ENCODE data around the gene TRIM43B. TPM values are rescaled to one million over a fixed set of nuclear protein-coding genes. Genes with fewer than 3 reads are reported as not detected.
"Not testable (repeated sequence)": the region's sequence is repeated elsewhere in the genome, so short reads cannot be mapped to it uniquely, and the experiment has no call there.

The TRIM43B gene
- not detected in 2 replicates for total RNA-seq (2014; rRNA removed; shearing (Covaris generic); ENCODE audit: low replicate concordance)

GRCh38 chr2:95484654-95485053 lies at the start of gene TRIM43B:
TSS of gene TRIM43B (minus strand) at chr2:95484754. CDS start at chr2:95482714, 2,040 bp downstream.
- H3K27ac ChIP-seq (ENCODE audit: low read length); H3K4me3 ChIP-seq (ENCODE audit: low read length); H2AFZ ChIP-seq (ENCODE audit: low read length); H3K9ac ChIP-seq (ENCODE audit: low read length); H3K9me3 ChIP-seq (ENCODE audit: low read length); H3K79me2 ChIP-seq (ENCODE audit: low read length); DNase-seq; H3K27me3 ChIP-seq (ENCODE audit: low read length); H4K20me1 ChIP-seq (ENCODE audit: insufficient read depth, low read depth, low read length); H3K4me2 ChIP-seq (ENCODE audit: low read depth, low read length, poor library complexity, severe bottlenecking); H3K4me1 ChIP-seq (ENCODE audit: low read length); H3K36me3 ChIP-seq (ENCODE audit: insufficient read depth, low read length); H3K9me2 ChIP-seq (replicated peaks; ENCODE audit: insufficient read depth, low read length): not testable (repeated sequence)

GRCh38 chr2:95531254-95531771 lies 46.8 kb upstream of the TRIM43B start:
- Histone ChIP-seq H3K4me1 (ENCODE audit: low read length) (no peaks in the 10 kb centered on the region), H3K9me3 (ENCODE audit: low read length) (no peaks in the 10 kb centered on the region), H3K9me2 (replicated peaks; ENCODE audit: insufficient read depth, low read length) (no peaks in the 10 kb centered on the region), H3K4me3 (ENCODE audit: low read length) (no peak overlapping the region), H3K4me2 (ENCODE audit: low read depth, low read length, poor library complexity, severe bottlenecking) (no peak overlapping the region), H3K9ac (ENCODE audit: low read length) (no peak overlapping the region), H3K27me3 (ENCODE audit: low read length) (no peaks in the 10 kb centered on the region), H4K20me1 (ENCODE audit: insufficient read depth, low read depth, low read length) (no peaks in the 10 kb centered on the region), H3K79me2 (ENCODE audit: low read length) (no peaks in the 10 kb centered on the region), H3K36me3 (ENCODE audit: insufficient read depth, low read length) (no peaks in the 10 kb centered on the region), H3K27ac (ENCODE audit: low read length) (no peak overlapping the region), H2AFZ (ENCODE audit: low read length) (no peak overlapping the region)
- DNase-seq, result no peak

GRCh38 chr2:95530734-95531133 lies 46.2 kb upstream of the TRIM43B start:
- DNase-seq, result no peak
- no peak overlapping the region for H3K27ac ChIP-seq (ENCODE audit: low read length)

GRCh38 chr2:95526360-95527341 lies 42.1 kb upstream of the TRIM43B start:
- no peak overlapping the region for H3K9ac ChIP-seq (ENCODE audit: low read length)
- no peak overlapping the region for H3K4me2 ChIP-seq (ENCODE audit: low read depth, low read length, poor library complexity, severe bottlenecking)
- no peaks in the 10 kb centered on the region for H3K27me3 ChIP-seq (ENCODE audit: low read length)
- no peak overlapping the region for H2AFZ ChIP-seq (ENCODE audit: low read length)
- H3K9me3 ChIP-seq (ENCODE audit: low read length), result no peaks in the 10 kb centered on the region
- no peaks in the 10 kb centered on the region for H4K20me1 ChIP-seq (ENCODE audit: insufficient read depth, low read depth, low read length)
- H3K27ac ChIP-seq (ENCODE audit: low read length), result no peak overlapping the region
- no peaks in the 10 kb centered on the region for H3K4me1 ChIP-seq (ENCODE audit: low read length)
- no peaks in the 10 kb centered on the region for H3K36me3 ChIP-seq (ENCODE audit: insufficient read depth, low read length)
- H3K4me3 ChIP-seq (ENCODE audit: low read length), result no peak overlapping the region
- no peak for DNase-seq
- H3K79me2 ChIP-seq (ENCODE audit: low read length), result no peaks in the 10 kb centered on the region
- H3K9me2 ChIP-seq (replicated peaks; ENCODE audit: insufficient read depth, low read length), result no peaks in the 10 kb centered on the region

More at GRCh38 chr2:95530734-95531133, 46.2 kb upstream of the TRIM43B start:
- H3K79me2 ChIP-seq (ENCODE audit: low read length), result no peaks in the 10 kb centered on the region
- no peaks in the 10 kb centered on the region for H3K4me1 ChIP-seq (ENCODE audit: low read length)
- no peaks in the 10 kb centered on the region for H3K27me3 ChIP-seq (ENCODE audit: low read length)
- H3K4me3 ChIP-seq (ENCODE audit: low read length), result no peak overlapping the region
- no peaks in the 10 kb centered on the region for H3K36me3 ChIP-seq (ENCODE audit: insufficient read depth, low read length)
- no peaks in the 10 kb centered on the region for H4K20me1 ChIP-seq (ENCODE audit: insufficient read depth, low read depth, low read length)
- no peak overlapping the region for H3K4me2 ChIP-seq (ENCODE audit: low read depth, low read length, poor library complexity, severe bottlenecking)
- H3K9me3 ChIP-seq (ENCODE audit: low read length), result no peaks in the 10 kb centered on the region
- no peak overlapping the region for H2AFZ ChIP-seq (ENCODE audit: low read length)
- no peak overlapping the region for H3K9ac ChIP-seq (ENCODE audit: low read length)
- no peaks in the 10 kb centered on the region for H3K9me2 ChIP-seq (replicated peaks; ENCODE audit: insufficient read depth, low read length)

GRCh38 chr2:95525294-95526035 lies 40.9 kb upstream of the TRIM43B start:
- Histone ChIP-seq H2AFZ (ENCODE audit: low read length) (no peak overlapping the region), H3K79me2 (ENCODE audit: low read length) (no peaks in the 10 kb centered on the region), H3K9ac (ENCODE audit: low read length) (no peak overlapping the region), H4K20me1 (ENCODE audit: insufficient read depth, low read depth, low read length) (no peaks in the 10 kb centered on the region), H3K36me3 (ENCODE audit: insufficient read depth, low read length) (no peaks in the 10 kb centered on the region), H3K27ac (ENCODE audit: low read length) (no peak overlapping the region), H3K4me1 (ENCODE audit: low read length) (no peaks in the 10 kb centered on the region), H3K4me3 (ENCODE audit: low read length) (no peak overlapping the region), H3K27me3 (ENCODE audit: low read length) (no peaks in the 10 kb centered on the region), H3K9me2 (replicated peaks; ENCODE audit: insufficient read depth, low read length) (no peaks in the 10 kb centered on the region), H3K9me3 (ENCODE audit: low read length) (no peaks in the 10 kb centered on the region), H3K4me2 (ENCODE audit: low read depth, low read length, poor library complexity, severe bottlenecking) (no peak overlapping the region)
- no peak for DNase-seq

- Histone ChIP-seq H3K4me3 (ENCODE audit: low read length) (no peak overlapping the region), H3K9ac (ENCODE audit: low read length) (no peak overlapping the region), H3K4me1 (ENCODE audit: low read length) (no peaks in the 10 kb centered on the region), H3K36me3 (ENCODE audit: insufficient read depth, low read length) (no peaks in the 10 kb centered on the region), H4K20me1 (ENCODE audit: insufficient read depth, low read depth, low read length) (no peaks in the 10 kb centered on the region), H3K4me2 (ENCODE audit: low read depth, low read length, poor library complexity, severe bottlenecking) (no peak overlapping the region), H3K9me2 (replicated peaks; ENCODE audit: insufficient read depth, low read length) (no peaks in the 10 kb centered on the region), H2AFZ (ENCODE audit: low read length) (no peak overlapping the region), H3K27ac (ENCODE audit: low read length) (no peak overlapping the region), H3K27me3 (ENCODE audit: low read length) (no peaks in the 10 kb centered on the region), H3K9me3 (ENCODE audit: low read length) (no peaks in the 10 kb centered on the region), H3K79me2 (ENCODE audit: low read length) (no peaks in the 10 kb centered on the region)
- no peak for DNase-seq
These were observed 39.6 kb upstream of the TRIM43B start for GRCh38 chr2:95524195-95524594.

- no peak overlapping the region for H3K9ac ChIP-seq (ENCODE audit: low read length)
- no peak overlapping the region for H3K4me2 ChIP-seq (ENCODE audit: low read depth, low read length, poor library complexity, severe bottlenecking)
- H3K36me3 ChIP-seq (ENCODE audit: insufficient read depth, low read length), result no peaks in the 10 kb centered on the region
- no peak for DNase-seq
- H2AFZ ChIP-seq (ENCODE audit: low read length), result no peak overlapping the region
- no peak overlapping the region for H3K27ac ChIP-seq (ENCODE audit: low read length)
- no peaks in the 10 kb centered on the region for H3K9me2 ChIP-seq (replicated peaks; ENCODE audit: insufficient read depth, low read length)
- no peaks in the 10 kb centered on the region for H3K27me3 ChIP-seq (ENCODE audit: low read length)
- no peak overlapping the region for H3K4me3 ChIP-seq (ENCODE audit: low read length)
- no peaks in the 10 kb centered on the region for H3K4me1 ChIP-seq (ENCODE audit: low read length)
- no peaks in the 10 kb centered on the region for H3K9me3 ChIP-seq (ENCODE audit: low read length)
- H4K20me1 ChIP-seq (ENCODE audit: insufficient read depth, low read depth, low read length), result no peaks in the 10 kb centered on the region
- no peaks in the 10 kb centered on the region for H3K79me2 ChIP-seq (ENCODE audit: low read length)
These were observed 30.2 kb upstream of the TRIM43B start for GRCh38 chr2:95514718-95515117.

GRCh38 chr2:95514226-95514625 lies 29.7 kb upstream of the TRIM43B start:
- H3K4me2 ChIP-seq (ENCODE audit: low read depth, low read length, poor library complexity, severe bottlenecking); H3K9me2 ChIP-seq (replicated peaks; ENCODE audit: insufficient read depth, low read length); H3K27me3 ChIP-seq (ENCODE audit: low read length); H4K20me1 ChIP-seq (ENCODE audit: insufficient read depth, low read depth, low read length); DNase-seq; H3K4me1 ChIP-seq (ENCODE audit: low read length); H3K9ac ChIP-seq (ENCODE audit: low read length); H2AFZ ChIP-seq (ENCODE audit: low read length); H3K4me3 ChIP-seq (ENCODE audit: low read length); H3K36me3 ChIP-seq (ENCODE audit: insufficient read depth, low read length); H3K79me2 ChIP-seq (ENCODE audit: low read length); H3K9me3 ChIP-seq (ENCODE audit: low read length); H3K27ac ChIP-seq (ENCODE audit: low read length): not testable (repeated sequence)
